DMS153 treated with DMSO at 0.1 percent for 48 hours (cell line): ENCODE measurements around the gene KMT5B.

Experiments
- DNase-seq: peaks from one replicate; lab custom pipeline; 2025; ENCODE audit not compliant: unreplicated experiment; lab: John Stamatoyannopoulos, UW

KMT5B gene

GRCh38 chr11:68146704-68147474 lies 66.2 kb downstream of the KMT5B start:
- peak; percentile 81 for DNase-seq

GRCh38 chr11:68146010-68146540 lies 67.0 kb downstream of the KMT5B start:
- no peak for DNase-seq

- DNase-seq = no peak
Measured at GRCh38 chr11:68145120-68145866, 67.8 kb downstream of the KMT5B start.

GRCh38 chr11:68143310-68143689 lies 69.8 kb downstream of the KMT5B start:
- DNase-seq = no peak

- DNase-seq = no peak
Measured at GRCh38 chr11:68142441-68143309, 70.4 kb downstream of the KMT5B start.

GRCh38 chr11:68142028-68142412 lies 71.1 kb downstream of the KMT5B start:
- DNase-seq = no peak

GRCh38 chr11:68141246-68142027 lies 71.7 kb downstream of the KMT5B start:
- DNase-seq = no peak

- no peak for DNase-seq
Measured at GRCh38 chr11:68140496-68141245, 72.4 kb downstream of the KMT5B start.

- DNase-seq = no peak
Measured at GRCh38 chr11:68138237-68138636, 74.9 kb downstream of the KMT5B start.

GRCh38 chr11:68137833-68138232 lies 75.3 kb downstream of the KMT5B start:
- DNase-seq = peak; percentile 8

- no peak for DNase-seq
Measured at GRCh38 chr11:68136866-68137265, 76.2 kb downstream of the KMT5B start.

- DNase-seq = no peak
Measured at GRCh38 chr11:68135161-68135560, 77.9 kb downstream of the KMT5B start.

- no peak for DNase-seq
Measured at GRCh38 chr11:68133761-68134160, 79.3 kb downstream of the KMT5B start.

GRCh38 chr11:68130121-68130520 lies 83.0 kb downstream of the KMT5B start:
- DNase-seq = no peak

GRCh38 chr11:68128682-68129327 lies 84.3 kb downstream of the KMT5B start:
- no peak for DNase-seq

- no peak for DNase-seq
Measured at GRCh38 chr11:68127714-68128681, 85.1 kb downstream of the KMT5B start.

GRCh38 chr11:68125164-68125563 lies 87.9 kb downstream of the KMT5B start:
- DNase-seq = no peak

- no peak for DNase-seq
Measured at GRCh38 chr11:68122936-68123539, 90.1 kb downstream of the KMT5B start.
